HEK293 (cell line): ENCODE measurements around the gene CCDC9.

Experiments used
- CTCF ChIA-PET: fragments of 350-600 bp; formaldehyde crosslinking; extraction: SDS; loops from one replicate; lab custom pipeline; 2021; ENCODE audit warnings: antibody characterized with exemption; lab: Yijun Ruan, JAX
- POLR2A ChIA-PET: fragments of 300-600 bp; formaldehyde crosslinking; extraction: SDS; loops from one replicate; lab custom pipeline; 2020; ENCODE audit warnings: antibody characterized with exemption, inconsistent platforms; lab: Yijun Ruan, JAX
- H3K27ac ChIP-seq: fragments of 200-500 bp; sonication (Bioruptor generic); 2 replicates; pipeline ENCODE4 v1.5.1; 2014; ENCODE audit warnings: low read depth, low read length, control low read depth, inconsistent platforms; ENCODE audit errors: extremely low read depth
- H3K36me3 ChIP-seq, 2 experiments: fragments of 200-500 bp in 1 of 2; sonication (Bioruptor generic) in 1 of 2; 1 replicate in 1 of 2; 2 replicates in 1 of 2; pipeline ENCODE4 v1.5.1; 2014 to 2017; ENCODE audit warnings: inconsistent platforms in 2 of 2, low read length in 2 of 2; ENCODE audit not compliant: control insufficient read depth in 2 of 2, insufficient read depth in 1 of 2
- H3K4me1 ChIP-seq: fragments of 200-500 bp; sonication (Bioruptor generic); 2 replicates; pipeline ENCODE4 v1.5.1; 2014; ENCODE audit warnings: mild to moderate bottlenecking, low read length, inconsistent platforms; ENCODE audit not compliant: control insufficient read depth, insufficient read depth
- H3K4me3 ChIP-seq: 2 replicates; pipeline ENCODE4 v1.5.1; 2011; ENCODE audit warnings: low read depth, mild to moderate bottlenecking, control low read depth, low read length, moderate library complexity
- H3K9me3 ChIP-seq: fragments of 200-500 bp; sonication (Bioruptor generic); 2 replicates; pipeline ENCODE4 v1.5.1; 2014; ENCODE audit warnings: low read depth, low read length, inconsistent platforms; ENCODE audit not compliant: control insufficient read depth, insufficient read depth
- GLIS1 ChIP-seq: fragments of 450-650 bp; formaldehyde crosslinking; IDR thresholded peaks from 2 replicates; pipeline ENCODE4 v1.5.1; 2016; ENCODE audit warnings: missing biosample characterization, missing genetic modification characterization
- GLIS2 ChIP-seq: fragments of 450-650 bp; formaldehyde crosslinking; IDR thresholded peaks from 2 replicates; pipeline ENCODE4 v1.5.1; 2016; ENCODE audit warnings: missing biosample characterization, missing genetic modification characterization
- KLF1 ChIP-seq: fragments of 450-650 bp; formaldehyde crosslinking; IDR thresholded peaks from 2 replicates; pipeline ENCODE4 v1.5.1; 2016; ENCODE audit warnings: missing biosample characterization, missing genetic modification characterization
- MZF1 ChIP-seq: fragments of 450-650 bp; formaldehyde crosslinking; IDR thresholded peaks from 2 replicates; pipeline ENCODE4 v1.5.1; 2017; ENCODE audit warnings: missing biosample characterization, missing genetic modification characterization, borderline replicate concordance
- PRDM10 ChIP-seq: fragments of 450-650 bp; formaldehyde crosslinking; IDR thresholded peaks from 2 replicates; pipeline ENCODE4 v1.5.1; 2016; ENCODE audit warnings: missing biosample characterization, missing genetic modification characterization
- SETDB1 ChIP-seq: IDR thresholded peaks from one replicate; pipeline ENCODE4 v1.6.1; 2017; ENCODE audit warnings: mild to moderate bottlenecking, low read length, moderate library complexity, mixed read lengths; ENCODE audit not compliant: insufficient read length
- SP7 ChIP-seq: fragments of 450-650 bp; formaldehyde crosslinking; IDR thresholded peaks from 2 replicates; pipeline ENCODE4 v1.5.1; 2016; ENCODE audit warnings: missing biosample characterization, missing genetic modification characterization
- WT1 ChIP-seq: fragments of 450-650 bp; formaldehyde crosslinking; IDR thresholded peaks from 2 replicates; pipeline ENCODE4 v1.5.1; 2016; ENCODE audit warnings: missing biosample characterization, missing genetic modification characterization
- ZBTB10 ChIP-seq: fragments of 450-650 bp; formaldehyde crosslinking; IDR thresholded peaks from 2 replicates; pipeline ENCODE4 v1.5.1; 2016; ENCODE audit warnings: missing biosample characterization, missing genetic modification characterization
- ZBTB21 ChIP-seq: fragments of 450-650 bp; formaldehyde crosslinking; IDR thresholded peaks from 2 replicates; pipeline ENCODE4 v1.5.1; 2017; ENCODE audit warnings: missing biosample characterization, missing genetic modification characterization
- ZBTB44 ChIP-seq: fragments of 450-650 bp; IDR thresholded peaks from 2 replicates; pipeline ENCODE4 v1.5.1; 2018; ENCODE audit warnings: missing biosample characterization, mild to moderate bottlenecking, missing genetic modification characterization
- ZBTB8A ChIP-seq: fragments of 450-650 bp; formaldehyde crosslinking; IDR thresholded peaks from 2 replicates; pipeline ENCODE4 v1.5.1; 2016; ENCODE audit warnings: missing biosample characterization, missing genetic modification characterization
- ZIC2 ChIP-seq: fragments of 450-650 bp; formaldehyde crosslinking; IDR thresholded peaks from 2 replicates; pipeline ENCODE4 v1.5.1; 2016; ENCODE audit warnings: missing biosample characterization, missing genetic modification characterization
- ZNF10 ChIP-seq: fragments of 450-650 bp; formaldehyde crosslinking; IDR thresholded peaks from 2 replicates; pipeline ENCODE4 v1.5.1; 2017; ENCODE audit warnings: missing biosample characterization, missing genetic modification characterization
- ZNF146 ChIP-seq: fragments of 450-650 bp; formaldehyde crosslinking; IDR thresholded peaks from 2 replicates; pipeline ENCODE4 v1.5.1; 2016; ENCODE audit warnings: missing biosample characterization, missing genetic modification characterization
- ZNF155 ChIP-seq: fragments of 450-650 bp; formaldehyde crosslinking; IDR thresholded peaks from 2 replicates; pipeline ENCODE4 v1.5.1; 2016; ENCODE audit warnings: missing biosample characterization, missing genetic modification characterization
- ZNF202 ChIP-seq: fragments of 450-650 bp; formaldehyde crosslinking; IDR thresholded peaks from 2 replicates; pipeline ENCODE4 v1.5.1; 2016; ENCODE audit warnings: missing biosample characterization, missing genetic modification characterization, borderline replicate concordance
- ZNF24 ChIP-seq: fragments of 450-650 bp; formaldehyde crosslinking; IDR thresholded peaks from 2 replicates; pipeline ENCODE4 v1.5.1; 2016; ENCODE audit warnings: missing biosample characterization, missing genetic modification characterization
- ZNF335 ChIP-seq: fragments of 450-650 bp; formaldehyde crosslinking; conservative IDR thresholded peaks from 2 replicates; pipeline ENCODE4 v1.5.1; 2016; ENCODE audit warnings: missing biosample characterization, missing genetic modification characterization
- ZNF558 ChIP-seq: fragments of 450-650 bp; formaldehyde crosslinking; IDR thresholded peaks from 2 replicates; pipeline ENCODE4 v1.5.1; 2016; ENCODE audit warnings: missing biosample characterization, missing genetic modification characterization
- ZNF580 ChIP-seq: fragments of 450-650 bp; formaldehyde crosslinking; IDR thresholded peaks from 2 replicates; pipeline ENCODE4 v1.5.1; 2016; ENCODE audit warnings: missing biosample characterization, missing genetic modification characterization
- ZNF623 ChIP-seq: fragments of 450-650 bp; formaldehyde crosslinking; IDR thresholded peaks from 2 replicates; pipeline ENCODE4 v1.5.1; 2016; ENCODE audit warnings: missing biosample characterization, missing genetic modification characterization
- ZNF692 ChIP-seq: fragments of 450-650 bp; formaldehyde crosslinking; IDR thresholded peaks from 2 replicates; pipeline ENCODE4 v1.5.1; 2016; ENCODE audit warnings: missing biosample characterization, missing genetic modification characterization
- ZNF747 ChIP-seq: fragments of 450-650 bp; formaldehyde crosslinking; IDR thresholded peaks from 2 replicates; pipeline ENCODE4 v1.5.1; 2016; ENCODE audit warnings: missing biosample characterization, missing genetic modification characterization
- ZNF76 ChIP-seq: fragments of 450-650 bp; formaldehyde crosslinking; IDR thresholded peaks from 2 replicates; pipeline ENCODE4; 2016; ENCODE audit warnings: low read depth, missing biosample characterization, missing genetic modification characterization, borderline replicate concordance

CCDC9 gene

GRCh38 chr19:47315125-47315821 lies 58.9 kb downstream of the CCDC9 start:
- ChIA-PET POLR2A (interaction anchor here (0.5 to 1.6 kb wide), 5 partner anchors 26 to 95 kb away, joined by 3 to 5 read pairs (median 3); partner anchors contain the start of genes CCDC9 and DHX34), CTCF (interaction anchor here (1.3 to 2.2 kb wide), 5 partner anchors 10 to 474 kb away, joined by 4 to 19 read pairs (median 9); partner anchors contain the start of gene DHX34)
- Histone ChIP-seq H3K27ac (no peak overlapping the region), H3K4me1 (0 out of 2 replicates have a peak, but pooled peaks cover 3% of the 10 kb centered on the region), H3K9me3 (no peaks in the 10 kb centered on the region), H3K4me3 (no peak overlapping the region), H3K36me3 (no peaks in the 10 kb centered on the region)
- TF ChIP-seq MZF1 (tag by site-specific recombination): peak; percentile 100
- peak; percentile 48; the same call in 1 of the 2 replicates for TF ChIP-seq ZNF76
- no peak for TF ChIP-seq ZNF155
- TF ChIP-seq ZBTB21: peak; percentile 88
- peak; percentile 67 for TF ChIP-seq KLF1 (tag by site-specific recombination)
- peak; percentile 76 for TF ChIP-seq WT1 (tag by site-specific recombination)
- no peak for TF ChIP-seq ZBTB44 (tag by site-specific recombination)
- peak; percentile 38; the same call in 1 of the 2 replicates for TF ChIP-seq ZNF335 (tag by site-specific recombination)
- TF ChIP-seq ZIC2 (tag by site-specific recombination): peak; percentile 77
- TF ChIP-seq ZNF580 (tag by site-specific recombination): 0 out of 2 replicates have a peak, but pooled peaks have one; percentile 42
- TF ChIP-seq ZNF202 (tag by site-specific recombination): no peak
- no peak for TF ChIP-seq ZBTB8A (tag by site-specific recombination)
- peak; percentile 53 for TF ChIP-seq SETDB1
- TF ChIP-seq ZNF747 (tag by site-specific recombination): no peak
- TF ChIP-seq SP7 (tag by site-specific recombination): peak; percentile 80
- peak; percentile 92 for TF ChIP-seq ZNF10 (tag by site-specific recombination)
- TF ChIP-seq ZNF558 (tag by site-specific recombination): peak; percentile 11; the same call in 1 of the 2 replicates
- TF ChIP-seq ZNF24 (tag by site-specific recombination): peak; percentile 50; the same call in 1 of the 2 replicates
- TF ChIP-seq ZNF146 (tag by site-specific recombination): peak; percentile 97
- 0 out of 2 replicates have a peak, but pooled peaks have one; percentile 31 for TF ChIP-seq GLIS2 (tag by site-specific recombination)
- peak; percentile 83 for TF ChIP-seq GLIS1 (tag by site-specific recombination)
- TF ChIP-seq ZNF692 (tag by site-specific recombination): 0 out of 2 replicates have a peak, but pooled peaks have one; percentile 51
- TF ChIP-seq ZBTB10: 0 out of 2 replicates have a peak, but pooled peaks have one; percentile 12
- 0 out of 2 replicates have a peak, but pooled peaks have one; percentile 10 for TF ChIP-seq PRDM10 (tag by site-specific recombination)
- TF ChIP-seq ZNF623 (tag by site-specific recombination): peak; percentile 21; the same call in 1 of the 2 replicates
